ENCODE results near the gene SEMG2.

DNA sequence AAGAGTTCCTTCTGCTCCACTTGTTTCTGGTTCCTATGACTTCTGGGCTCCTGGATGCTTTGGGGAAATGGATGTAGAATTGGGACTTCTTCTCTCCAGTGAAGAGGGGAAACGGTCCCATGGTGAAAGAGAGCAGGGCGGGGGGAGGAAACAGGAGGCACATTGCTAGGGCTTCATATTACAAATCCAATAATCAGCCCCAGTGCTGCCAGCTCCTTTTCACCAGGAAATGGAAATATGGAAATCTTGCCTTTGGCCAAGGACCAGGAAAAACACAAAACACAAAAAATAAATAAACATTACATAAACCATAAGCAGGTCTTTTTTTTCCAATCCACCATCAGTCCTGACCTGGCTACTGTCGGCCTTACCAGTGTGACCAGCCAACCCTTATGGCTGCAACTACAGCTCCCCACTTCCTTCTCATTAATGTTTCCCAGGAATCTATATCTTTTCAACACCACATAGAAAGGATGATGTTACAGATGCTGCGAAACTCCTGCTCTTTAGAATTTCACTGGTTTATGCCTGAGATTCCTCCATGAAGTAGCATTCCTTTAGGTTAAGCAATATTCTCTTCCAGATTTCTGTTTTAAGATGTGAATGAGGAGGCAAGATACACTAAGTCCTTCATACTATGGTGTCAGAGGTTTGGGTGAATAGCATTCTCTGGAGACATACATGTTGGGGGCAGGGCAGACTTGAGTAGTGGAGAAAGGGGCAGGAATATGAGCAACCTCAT, 44.5 kb upstream of the SEMG2 start:
- TF ChIP-seq, protein P1, sequence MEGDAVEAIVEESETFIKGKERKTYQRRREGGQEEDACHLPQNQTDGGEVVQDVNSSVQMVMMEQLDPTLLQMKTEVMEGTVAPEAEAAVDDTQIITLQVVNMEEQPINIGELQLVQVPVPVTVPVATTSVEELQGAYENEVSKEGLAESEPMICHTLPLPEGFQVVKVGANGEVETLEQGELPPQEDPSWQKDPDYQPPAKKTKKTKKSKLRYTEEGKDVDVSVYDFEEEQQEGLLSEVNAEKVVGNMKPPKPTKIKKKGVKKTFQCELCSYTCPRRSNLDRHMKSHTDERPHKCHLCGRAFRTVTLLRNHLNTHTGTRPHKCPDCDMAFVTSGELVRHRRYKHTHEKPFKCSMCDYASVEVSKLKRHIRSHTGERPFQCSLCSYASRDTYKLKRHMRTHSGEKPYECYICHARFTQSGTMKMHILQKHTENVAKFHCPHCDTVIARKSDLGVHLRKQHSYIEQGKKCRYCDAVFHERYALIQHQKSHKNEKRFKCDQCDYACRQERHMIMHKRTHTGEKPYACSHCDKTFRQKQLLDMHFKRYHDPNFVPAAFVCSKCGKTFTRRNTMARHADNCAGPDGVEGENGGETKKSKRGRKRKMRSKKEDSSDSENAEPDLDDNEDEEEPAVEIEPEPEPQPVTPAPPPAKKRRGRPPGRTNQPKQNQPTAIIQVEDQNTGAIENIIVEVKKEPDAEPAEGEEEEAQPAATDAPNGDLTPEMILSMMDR (IDR thresholded peaks at IDR 0.05): no peak
- TF ChIP-seq POLR2A (IDR thresholded peaks at IDR 0.05): no peak
